Stimulated activated naive CD4-positive, alpha-beta T cell (primary cell): ENCODE data around the gene CPSF4.

Source experiments
- DNase-seq, 6 experiments: peaks; one replicate each; lab custom pipeline; 2025; lab: John Stamatoyannopoulos, UW

CPSF4 gene

DNA sequence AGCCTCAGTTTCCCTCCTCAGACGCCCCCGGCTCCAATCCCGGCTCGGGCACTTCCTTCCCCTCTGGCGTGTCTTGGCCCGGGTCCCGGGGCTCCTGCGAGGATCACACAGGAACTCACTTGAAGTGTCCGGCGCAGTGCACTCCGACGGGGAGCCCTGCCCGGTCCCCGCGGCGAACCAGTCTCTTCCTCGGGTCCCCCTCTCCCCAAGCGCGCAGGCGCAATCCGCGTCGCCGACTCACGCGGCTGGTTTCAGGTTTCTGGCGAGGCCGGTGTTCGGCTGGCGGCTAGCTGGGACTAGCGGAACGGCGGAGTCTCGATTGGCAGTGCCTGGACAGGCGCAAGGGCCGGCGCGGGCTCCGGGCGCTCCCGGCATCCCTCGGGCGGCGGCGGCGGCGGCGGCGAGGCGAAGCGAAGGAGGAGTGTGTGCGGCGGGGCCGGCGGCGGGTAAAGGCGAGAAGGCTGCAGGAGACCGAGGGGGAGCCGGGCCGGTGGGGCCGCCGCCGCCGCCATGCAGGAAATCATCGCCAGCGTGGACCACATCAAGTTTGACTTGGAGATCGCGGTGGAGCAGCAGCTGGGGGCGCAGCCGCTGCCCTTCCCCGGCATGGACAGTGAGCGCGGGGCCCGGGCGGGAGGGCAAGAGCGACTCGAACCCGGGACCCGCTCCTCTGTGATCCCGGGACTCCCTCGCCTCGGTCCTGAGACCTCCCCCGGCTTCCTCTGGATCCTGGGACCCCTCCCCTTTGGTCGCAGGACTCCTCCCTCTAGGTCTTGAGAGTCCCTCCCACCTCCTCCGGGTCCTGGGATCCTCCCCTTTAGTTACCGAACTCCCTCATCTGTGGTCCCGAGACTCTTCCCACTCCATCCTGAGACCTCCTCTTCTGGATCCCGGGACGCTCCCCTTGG lies at the start of gene CPSF4, which contains the start of gene PTCD1:
CPSF4 (plus strand) TSS at position 371 of the 908 bp plus-strand sequence; CDS start at position 511, 140 bp downstream.
PTCD1 (minus strand) TSS at position 226 of the 908 bp plus-strand sequence. CDS start 3,556 bp downstream, outside the sequence.
- peak; percentile 49 to 76 (median 72) for DNase-seq

GRCh38 chr7:99389772-99390171 lies 49.0 kb upstream of the CPSF4 start:
- DNase-seq = no peak

DNA sequence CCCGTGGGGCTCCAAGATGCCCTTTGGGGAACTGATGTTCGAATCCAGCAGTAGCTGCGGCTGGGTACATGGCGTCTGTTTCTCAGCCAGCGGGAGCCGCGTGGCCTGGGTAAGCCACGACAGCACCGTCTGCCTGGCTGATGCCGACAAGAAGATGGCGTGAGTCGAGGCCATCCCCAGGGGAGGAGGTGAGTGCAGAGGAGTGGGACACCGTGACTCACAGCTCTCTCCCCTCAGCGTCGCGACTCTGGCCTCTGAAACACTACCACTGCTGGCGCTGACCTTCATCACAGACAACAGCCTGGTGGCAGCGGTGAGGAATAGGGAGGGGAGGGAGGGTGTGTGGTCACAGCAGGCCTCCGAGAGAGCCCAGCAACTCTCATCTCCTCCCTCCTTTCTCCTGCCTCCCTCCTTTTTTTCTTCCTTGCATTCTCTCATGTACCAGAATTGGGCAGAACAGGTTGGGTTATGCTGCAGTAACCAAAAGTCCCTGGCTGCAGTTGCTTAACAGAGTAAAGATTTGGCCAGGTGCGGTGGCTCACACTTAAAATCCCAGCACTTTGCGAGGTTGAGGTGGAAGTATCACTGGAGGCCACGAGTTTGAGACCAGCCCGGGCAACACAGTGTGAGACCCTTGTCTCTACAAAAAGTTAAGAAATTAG lies 47.7 kb upstream of the CPSF4 start:
- no peak for DNase-seq

- no peak for DNase-seq
Observed at GRCh38 chr7:99392046-99392445, 46.7 kb upstream of the CPSF4 start.

GRCh38 chr7:99392659-99393354 lies 45.9 kb upstream of the CPSF4 start:
- peak; percentile 75 to 85 (median 78) for DNase-seq

GRCh38 chr7:99393355-99394187 lies 45.2 kb upstream of the CPSF4 start:
- DNase-seq = no peak

DNA sequence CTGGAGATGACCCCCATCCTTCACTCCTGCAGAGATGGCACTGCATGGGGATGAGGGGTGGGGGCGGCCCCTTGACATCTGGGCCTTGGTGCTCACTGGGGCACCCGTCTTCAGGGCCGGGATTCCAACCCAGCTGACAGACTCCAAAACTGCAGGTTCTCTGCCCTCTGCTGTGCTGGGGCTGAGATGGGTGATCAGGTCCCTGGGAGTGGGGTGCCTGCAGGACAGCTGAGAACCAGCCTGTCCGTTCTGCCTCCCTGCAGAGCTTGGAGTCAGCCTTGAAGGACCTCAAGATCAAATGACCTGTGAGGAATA lies 44.6 kb upstream of the CPSF4 start:
- DNase-seq = no peak

- no peak for DNase-seq
Observed at GRCh38 chr7:99395616-99396327, 43.0 kb upstream of the CPSF4 start.

- no peak for DNase-seq
Observed at GRCh38 chr7:99396418-99397296, 42.1 kb upstream of the CPSF4 start.

DNA sequence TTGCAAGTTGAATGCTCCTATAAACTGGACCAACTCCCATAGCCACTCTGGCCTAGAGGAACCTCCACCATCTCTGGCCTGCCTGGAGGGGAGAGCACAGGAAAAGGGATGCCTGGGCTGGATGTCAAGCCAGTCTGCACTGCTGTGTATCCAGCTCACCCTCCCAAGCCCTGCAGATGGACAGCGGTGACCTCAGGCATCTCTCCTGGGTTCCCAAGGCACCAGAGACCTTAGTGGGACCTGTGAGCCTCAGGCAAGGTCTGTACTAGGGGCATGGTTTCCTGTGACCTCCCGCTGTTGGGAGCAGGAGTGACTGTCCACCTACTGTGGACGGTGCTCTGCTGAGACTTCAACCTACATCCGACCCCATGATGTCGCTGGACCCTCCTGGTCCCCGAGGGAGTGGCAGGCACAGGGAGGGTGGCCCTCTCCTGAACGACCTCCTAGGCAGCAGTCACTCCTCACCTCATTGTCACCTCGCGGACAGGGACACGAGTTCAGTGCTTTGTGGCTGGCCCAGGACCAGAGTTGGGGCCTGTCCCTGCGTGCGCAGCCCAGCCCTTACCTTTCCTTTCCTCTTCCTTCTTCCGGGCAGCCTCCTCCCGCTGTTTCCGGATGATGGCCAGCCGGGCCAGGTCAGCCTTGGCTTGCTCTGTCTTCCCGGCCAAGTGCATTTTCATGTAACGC lies 41.3 kb upstream of the CPSF4 start:
- no peak for DNase-seq

DNA sequence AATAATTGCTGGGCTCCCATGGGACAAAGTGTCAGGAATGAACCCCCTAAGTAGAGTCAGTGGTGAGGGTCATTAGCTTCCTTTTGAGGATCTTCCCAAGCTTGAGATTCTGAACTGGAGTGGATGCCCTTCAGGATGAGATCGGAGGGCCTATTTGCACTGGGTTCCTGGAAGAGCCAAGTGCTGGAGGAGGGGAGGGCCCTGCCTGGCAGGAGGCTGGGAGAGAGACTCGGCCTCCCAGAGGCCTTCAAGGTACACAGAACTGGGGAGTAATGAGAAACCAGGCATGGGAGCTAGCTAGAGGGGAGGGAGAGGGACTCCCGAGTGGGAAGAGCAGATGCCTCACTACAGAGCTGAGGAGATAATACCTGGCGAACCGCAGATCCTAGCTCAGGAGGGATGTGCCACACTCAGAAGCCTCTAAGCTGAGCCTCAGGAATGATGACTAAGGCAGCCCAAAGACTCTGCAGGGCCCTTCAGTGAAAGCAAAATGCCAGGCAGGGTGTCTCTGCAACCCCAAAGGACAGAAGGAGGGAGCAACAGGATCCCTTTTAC lies 39.8 kb upstream of the CPSF4 start:
- no peak for DNase-seq

- no peak for DNase-seq
Observed at GRCh38 chr7:99399597-99399996, 39.1 kb upstream of the CPSF4 start.

- DNase-seq = no peak
Observed at GRCh38 chr7:99402854-99403253, 35.9 kb upstream of the CPSF4 start.

DNA sequence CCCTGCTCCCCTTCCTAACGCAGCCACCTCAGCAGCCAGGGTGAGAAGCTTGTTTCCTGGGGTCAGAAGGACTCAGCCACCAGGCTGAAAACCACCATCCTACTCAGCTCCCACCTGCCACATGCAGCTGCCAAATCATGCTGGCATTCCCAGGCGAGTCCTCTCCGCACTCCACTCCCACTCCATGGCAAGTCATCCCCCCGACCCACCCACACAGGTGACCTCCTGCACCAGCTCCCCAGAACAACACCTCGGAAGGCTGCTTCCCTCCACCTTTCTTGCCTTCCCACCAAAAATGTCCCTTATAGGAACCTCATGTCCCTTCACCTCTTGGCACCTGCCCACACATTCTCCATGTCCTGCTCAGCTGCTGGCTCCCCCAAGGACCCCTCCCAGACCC lies 35.0 kb upstream of the CPSF4 start:
- DNase-seq = no peak

DNA sequence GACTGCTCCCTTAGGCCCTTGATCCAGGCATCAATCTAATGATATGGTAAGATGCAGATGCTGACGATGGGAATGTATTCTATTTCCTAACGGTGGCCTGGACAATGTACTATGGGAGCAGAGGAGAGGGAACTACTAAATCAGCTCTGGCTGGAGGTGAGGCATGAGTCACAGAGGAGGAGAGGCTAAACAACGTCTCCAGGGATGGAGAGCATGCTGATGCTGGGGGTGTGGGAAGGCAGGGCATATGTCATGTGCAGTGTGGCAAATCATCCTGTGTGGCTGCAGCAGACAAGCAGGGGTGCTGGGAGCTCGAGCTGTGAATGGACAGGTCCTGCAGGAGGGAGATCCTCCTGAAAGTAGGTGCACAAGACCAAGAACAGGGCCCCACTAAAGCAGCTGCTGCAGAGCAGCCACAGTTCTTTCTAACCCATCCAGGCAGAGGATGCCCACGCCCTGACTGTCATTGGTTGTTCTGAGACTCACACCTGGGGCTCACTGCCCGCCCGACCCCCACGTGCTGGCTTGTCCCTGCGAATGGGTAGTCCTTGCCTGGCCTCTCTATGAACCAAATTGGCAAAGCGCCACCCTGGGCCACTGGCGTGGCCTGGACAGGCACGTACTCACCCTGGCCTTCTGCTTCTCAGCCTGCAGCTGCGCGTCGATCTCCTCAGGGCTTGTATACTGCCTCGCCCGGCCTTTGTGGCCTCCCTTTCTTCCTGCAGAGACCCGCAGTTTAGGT lies 34.3 kb upstream of the CPSF4 start:
- no peak for DNase-seq

DNA sequence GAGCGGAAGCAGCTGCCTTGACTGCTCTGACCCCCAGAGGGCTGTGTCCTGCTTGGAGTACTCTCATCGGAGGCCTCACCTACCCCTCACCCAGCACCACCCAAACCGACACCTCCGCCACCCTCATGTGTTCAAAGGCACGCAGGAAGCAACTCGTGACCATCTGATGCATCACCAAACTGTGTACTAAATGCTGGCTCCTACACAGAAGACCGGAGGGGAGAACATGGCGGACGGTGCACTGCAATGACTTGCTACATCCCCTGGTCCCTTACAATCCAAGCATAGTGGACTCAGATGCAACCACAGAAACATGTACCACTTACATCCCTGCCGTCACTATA lies 33.8 kb upstream of the CPSF4 start:
- no peak for DNase-seq

DNA sequence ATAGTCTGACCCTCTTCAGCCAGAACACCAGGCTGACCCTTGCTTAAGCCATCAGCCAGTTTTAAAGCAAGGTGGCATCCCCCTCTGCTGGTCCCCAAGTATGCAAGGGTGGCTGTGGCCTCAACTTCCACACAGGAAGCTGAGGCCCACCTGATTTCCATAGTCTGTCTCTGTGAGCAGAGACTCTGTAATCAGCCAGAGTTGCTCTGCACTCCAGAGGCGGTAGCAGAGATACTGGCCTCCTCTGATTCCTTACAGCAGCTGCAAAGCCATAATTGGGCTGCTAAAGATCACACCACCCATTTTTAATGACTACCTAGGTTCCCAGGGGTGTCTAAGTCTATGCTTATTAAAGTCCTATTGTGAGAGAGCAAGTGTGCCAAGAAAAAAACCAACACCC lies 32.2 kb upstream of the CPSF4 start:
- no peak for DNase-seq

GRCh38 chr7:99407872-99408378 lies 30.8 kb upstream of the CPSF4 start:
- peak in 3 of 6 experiments; percentile 20 to 54 (median 44) for DNase-seq
